Tibial nerve (tissue), 4 donors: ENCODE results near the gene FNDC1. TPM values are rescaled to one million over a fixed set of nuclear protein-coding genes. Genes with fewer than 3 reads are reported as not detected.
A peak's percentile ranks its signal among the peaks of the same experiment; 100 is the strongest.

Experiments
- DNase-seq, 2 donors: peaks; one replicate each; pipeline ENCODE4 v3.0.0-alpha.2; 2019; ENCODE audit warnings: low spot score in 2 of 2
- H3K27ac ChIP-seq, 4 donors: fragments of 200-600 bp; sonication (generic) in 3 of 4; one replicate each; pipeline ENCODE4 v1.5.1; 2017 to 2019; ENCODE audit warnings: mild to moderate bottlenecking in 1 of 4
- H3K27me3 ChIP-seq, 2 donors: fragments of 200-600 bp; sonication (generic) in 1 of 2; one replicate each; pipeline versions ENCODE4 v1.5.1 to v1.6.0; 2017 to 2019
- H3K36me3 ChIP-seq, 3 donors: fragments of 200-600 bp; sonication (generic); one replicate each; pipeline ENCODE4 v1.5.1; 2018 to 2019
- H3K4me1 ChIP-seq, 4 donors: fragments of 200-600 bp; sonication (generic) in 3 of 4; one replicate each; pipeline ENCODE4 v1.5.1; 2017 to 2019
- H3K4me3 ChIP-seq, 4 donors: fragments of 200-600 bp; sonication (generic) in 3 of 4; one replicate each; pipeline ENCODE4 v1.5.1; 2017 to 2019; ENCODE audit warnings: mild to moderate bottlenecking in 1 of 4, moderate library complexity in 1 of 4
- H3K9me3 ChIP-seq, 4 donors: fragments of 200-600 bp; sonication (generic) in 3 of 4; one replicate each; pipeline ENCODE4 v1.5.1; 2017 to 2019
- EP300 ChIP-seq, 2 donors: sonication (generic); formaldehyde crosslinking; IDR thresholded peaks; one replicate each; pipeline ENCODE4 v1.6.1; 2017; ENCODE audit warnings: antibody characterized with exemption in 2 of 2, mild to moderate bottlenecking in 1 of 2
- POLR2A ChIP-seq, 2 donors: fragments of 450-650 bp; IDR thresholded peaks; one replicate each; pipeline ENCODE4 v1.6.1; 2017; ENCODE audit warnings: antibody characterized with exemption in 2 of 2, mild to moderate bottlenecking in 2 of 2, moderate library complexity in 2 of 2
- WGBS, 2 donors: methylation state at CpG; one replicate each; pipeline ENCODE4 v1.1.5; 2018; 5-methylcytosine and 5-hydroxymethylcytosine counted together
- total RNA-seq, 4 donors: library from RNA; depleted of rRNA; stranded (reverse); fragments of >200 nt; gene quantifications; one replicate each; pipeline ENCODE4 v1.1.0, GENCODE V29; 2016
- TF ChIP-seq, protein P1 (sequence below), 5 experiments: fragments of 200-600 bp in 3 of 5; fragments of 450-650 bp in 2 of 5; sonication (generic) in 3 of 5; IDR thresholded peaks; one replicate each; pipeline ENCODE4 v1.5.1; 2016 to 2019; ENCODE audit warnings: antibody characterized with exemption in 5 of 5, mild to moderate bottlenecking in 3 of 5, moderate library complexity in 2 of 5

FNDC1 gene
- total RNA-seq, 4 donors from 2014 or later = 2.1 to 8.2 (median 5.4) TPM

- 72 to 81% methylated on average over 1 of the region's 1 CpG for WGBS, 2 donors
- TF ChIP-seq, protein P1, sequence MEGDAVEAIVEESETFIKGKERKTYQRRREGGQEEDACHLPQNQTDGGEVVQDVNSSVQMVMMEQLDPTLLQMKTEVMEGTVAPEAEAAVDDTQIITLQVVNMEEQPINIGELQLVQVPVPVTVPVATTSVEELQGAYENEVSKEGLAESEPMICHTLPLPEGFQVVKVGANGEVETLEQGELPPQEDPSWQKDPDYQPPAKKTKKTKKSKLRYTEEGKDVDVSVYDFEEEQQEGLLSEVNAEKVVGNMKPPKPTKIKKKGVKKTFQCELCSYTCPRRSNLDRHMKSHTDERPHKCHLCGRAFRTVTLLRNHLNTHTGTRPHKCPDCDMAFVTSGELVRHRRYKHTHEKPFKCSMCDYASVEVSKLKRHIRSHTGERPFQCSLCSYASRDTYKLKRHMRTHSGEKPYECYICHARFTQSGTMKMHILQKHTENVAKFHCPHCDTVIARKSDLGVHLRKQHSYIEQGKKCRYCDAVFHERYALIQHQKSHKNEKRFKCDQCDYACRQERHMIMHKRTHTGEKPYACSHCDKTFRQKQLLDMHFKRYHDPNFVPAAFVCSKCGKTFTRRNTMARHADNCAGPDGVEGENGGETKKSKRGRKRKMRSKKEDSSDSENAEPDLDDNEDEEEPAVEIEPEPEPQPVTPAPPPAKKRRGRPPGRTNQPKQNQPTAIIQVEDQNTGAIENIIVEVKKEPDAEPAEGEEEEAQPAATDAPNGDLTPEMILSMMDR (IDR thresholded peaks at IDR 0.05) = no peak
- TF ChIP-seq EP300 (IDR thresholded peaks at IDR 0.05) (no peak), POLR2A (IDR thresholded peaks at IDR 0.05) (no peak)
- no peak for DNase-seq
- Histone ChIP-seq H3K36me3 (no peaks in the 10 kb centered on the region), H3K27ac (no peak overlapping the region), H3K9me3 (no peaks in the 10 kb centered on the region), H3K27me3 (no peaks in the 10 kb centered on the region), H3K4me1 (peaks cover 0 to 7% (median 0%) of the 10 kb centered on the region in 4 donors), H3K4me3 (no peak overlapping the region)
These were observed 32.1 kb downstream of the FNDC1 start for GRCh38 chr6:159201336-159201735.

GRCh38 chr6:159203304-159204005 lies 34.3 kb downstream of the FNDC1 start:
- Histone ChIP-seq H3K4me3 (no peak overlapping the region), H3K27ac (no peak overlapping the region), H3K9me3 (no peaks in the 10 kb centered on the region), H3K27me3 (no peaks in the 10 kb centered on the region), H3K36me3 (no peaks in the 10 kb centered on the region), H3K4me1 (peaks cover 0 to 7% (median 0%) of the 10 kb centered on the region in 4 donors)
- WGBS, 2 donors = 54 to 64% methylated on average over 9 of the region's 9 CpGs
- TF ChIP-seq EP300 (IDR thresholded peaks at IDR 0.05) (peak in 1 of 2 donors; percentile 33), POLR2A (IDR thresholded peaks at IDR 0.05) (no peak)
- TF ChIP-seq, protein P1 (IDR thresholded peaks at IDR 0.05) = no peak
- DNase-seq = peak in 1 of 2 donors; percentile 19

DNA sequence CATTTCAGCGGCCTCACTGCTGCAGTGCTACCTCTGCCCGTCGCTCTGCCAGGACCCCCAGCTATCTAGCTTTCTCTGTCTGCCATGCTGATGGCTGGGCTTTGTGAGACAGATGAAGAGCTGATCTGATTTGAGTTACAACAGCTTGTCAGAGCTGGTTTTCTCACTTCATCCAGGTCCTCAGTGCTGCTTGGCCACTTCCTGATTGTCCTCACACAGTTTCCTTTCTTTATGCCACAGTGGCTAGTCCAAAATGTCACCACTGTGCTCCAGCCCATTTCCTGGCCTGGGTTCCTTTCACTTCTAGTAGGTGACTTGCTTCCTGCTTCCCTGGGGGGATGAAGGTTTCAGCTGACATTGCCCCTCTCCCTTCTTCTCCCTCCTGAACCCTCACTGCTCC lies 35.4 kb downstream of the FNDC1 start:
- Histone ChIP-seq H3K36me3 (no peaks in the 10 kb centered on the region), H3K4me1 (peaks cover 0 to 7% (median 0%) of the 10 kb centered on the region in 4 donors), H3K27ac (no peak overlapping the region), H3K27me3 (no peaks in the 10 kb centered on the region), H3K9me3 (no peaks in the 10 kb centered on the region), H3K4me3 (no peak overlapping the region)
- TF ChIP-seq POLR2A (IDR thresholded peaks at IDR 0.05) (no peak), EP300 (IDR thresholded peaks at IDR 0.05) (no peak)
- TF ChIP-seq, protein P1 (IDR thresholded peaks at IDR 0.05) = no peak
- 91 to 100% methylated on average over 3 of the region's 3 CpGs for WGBS, 2 donors
- no peak for DNase-seq

- Histone ChIP-seq H3K27ac (no peak overlapping the region), H3K9me3 (no peaks in the 10 kb centered on the region), H3K36me3 (no peaks in the 10 kb centered on the region), H3K27me3 (no peaks in the 10 kb centered on the region), H3K4me1 (no peaks in the 10 kb centered on the region), H3K4me3 (no peak overlapping the region)
- WGBS, 2 donors = 71 to 76% methylated on average over 4 of the region's 4 CpGs
- DNase-seq = no peak
- TF ChIP-seq, protein P1 (IDR thresholded peaks at IDR 0.05) = no peak
- TF ChIP-seq POLR2A (IDR thresholded peaks at IDR 0.05) (no peak), EP300 (IDR thresholded peaks at IDR 0.05) (no peak)
These were observed 42.8 kb downstream of the FNDC1 start for GRCh38 chr6:159212028-159212427.

DNA sequence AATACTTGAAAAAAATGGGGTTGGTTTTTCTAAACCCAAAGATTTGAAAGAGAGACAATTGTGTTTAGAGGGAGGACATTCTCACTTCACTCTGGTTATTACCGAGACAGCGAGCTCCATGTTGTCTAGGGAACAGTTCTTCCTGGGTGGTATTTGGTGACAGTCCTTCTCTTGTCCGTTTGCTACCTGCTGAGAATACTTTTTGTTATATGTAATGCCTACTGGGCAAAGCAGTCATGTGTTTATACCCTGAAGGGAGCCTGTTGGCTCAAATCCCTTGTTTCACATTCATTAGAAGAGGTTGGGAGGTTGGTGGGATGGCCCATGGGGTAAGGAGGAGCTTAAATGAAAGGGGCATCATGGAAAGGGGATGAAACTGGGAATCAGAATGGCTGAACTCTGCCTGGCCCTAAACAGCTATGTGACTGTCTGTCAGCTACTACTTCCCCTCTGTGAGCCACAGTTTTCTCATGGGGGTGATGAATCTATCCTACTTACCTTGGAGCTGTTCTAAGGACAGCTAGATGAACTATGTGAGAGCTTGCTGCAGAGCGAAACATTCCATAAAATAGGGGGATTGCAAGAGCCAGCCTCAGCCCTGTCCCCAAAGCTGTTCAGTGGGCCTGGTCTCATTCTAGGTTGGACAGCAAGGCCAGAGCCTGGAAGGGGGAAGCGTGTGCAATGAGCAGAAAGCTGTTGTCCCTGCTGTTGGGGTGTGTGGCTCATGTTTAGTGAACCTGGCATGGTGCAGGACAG lies 43.5 kb downstream of the FNDC1 start:
- Histone ChIP-seq H3K4me1 (peaks cover 0 to 7% (median 0%) of the 10 kb centered on the region in 4 donors), H3K9me3 (no peaks in the 10 kb centered on the region), H3K27ac (no peak overlapping the region), H3K36me3 (no peaks in the 10 kb centered on the region), H3K27me3 (no peaks in the 10 kb centered on the region), H3K4me3 (no peak overlapping the region)
- TF ChIP-seq, protein P1 (IDR thresholded peaks at IDR 0.05) = no peak
- TF ChIP-seq POLR2A (IDR thresholded peaks at IDR 0.05) = no peak
- TF ChIP-seq EP300 (IDR thresholded peaks at IDR 0.05) = no peak
- no peak for DNase-seq
- 86% methylated on average over 5 of the region's 5 CpGs for WGBS, 2 donors
